GM19468 (cell line): ENCODE measurements around the gene NIM1K.
A peak's percentile ranks its signal among the peaks of the same experiment; 100 is the strongest.
"Not testable (repeated sequence)": the region's sequence is repeated elsewhere in the genome, so short reads cannot be mapped to it uniquely, and the experiment has no call there.

ENCODE experiments used
- ATAC-seq: cut with Tn5 transposase; IDR thresholded peaks from one replicate; pipeline ENCODE4 v1.9.1; 2021; ENCODE audit warnings: mild to moderate bottlenecking, moderate library complexity, moderate number of reproducible peaks; ENCODE audit not compliant: unreplicated experiment; ENCODE audit errors: extremely low read depth

The NIM1K gene

GRCh38 chr5:43309637-43310036 lies 117.6 kb downstream of the NIM1K start:
- ATAC-seq, result no peak

GRCh38 chr5:43312076-43312661 lies 120.1 kb downstream of the NIM1K start:
- no peak for ATAC-seq

- no peak for ATAC-seq
Measured at GRCh38 chr5:43312699-43313034, 120.6 kb downstream of the NIM1K start.

GRCh38 chr5:43313035-43313853 lies 121.2 kb downstream of the NIM1K start, which contains the start of gene HMGCS1:
Gene HMGCS1 (minus strand): TSS chr5:43313412. CDS start chr5:43298965, 14,447 bp downstream.
- peak; percentile 93 for ATAC-seq

- no peak for ATAC-seq
Measured at GRCh38 chr5:43313854-43314457, 121.9 kb downstream of the NIM1K start.

- no peak for ATAC-seq
Measured at GRCh38 chr5:43314724-43315123, 122.7 kb downstream of the NIM1K start.

- no peak for ATAC-seq
Measured at GRCh38 chr5:43315263-43315662, 123.2 kb downstream of the NIM1K start.

- ATAC-seq, result no peak
Measured at GRCh38 chr5:43315682-43316081, 123.7 kb downstream of the NIM1K start.

GRCh38 chr5:43316421-43316820 lies 124.4 kb downstream of the NIM1K start:
- ATAC-seq, result no peak

- no peak for ATAC-seq
Measured at GRCh38 chr5:43320846-43321245, 128.8 kb downstream of the NIM1K start.

GRCh38 chr5:43323488-43323887 lies 131.5 kb downstream of the NIM1K start:
- not testable (repeated sequence) for ATAC-seq

GRCh38 chr5:43325624-43326023 lies 133.6 kb downstream of the NIM1K start:
- not testable (repeated sequence) for ATAC-seq
